WTC11 (cell line): ENCODE measurements around the gene TSHZ1. TPM values are rescaled to one million over a fixed set of nuclear protein-coding genes. Genes with fewer than 3 reads are reported as not detected.

Experiments used
- ATAC-seq: fragments of 200-7000 bp; cut with Tn5 transposase; 2 replicates; pipeline ENCODE4 v1.10.0; 2021; ENCODE audit warnings: mild to moderate bottlenecking, moderate library complexity
- CTCF ChIA-PET: fragments of 300-600 bp; sonication (Branson Sonifier 250); formaldehyde crosslinking; loops from one replicate; lab custom pipeline; 2021; ENCODE audit warnings: antibody characterized with exemption; lab: Charles Lee
- POLR2A ChIA-PET: fragments of 350-600 bp; sonication (Branson Sonifier 250); formaldehyde crosslinking; loops from one replicate; lab custom pipeline; 2021; ENCODE audit warnings: antibody characterized with exemption; lab: Charles Lee
- DNase-seq: peaks from one replicate; pipeline ENCODE4 v3.0.0; 2021; ENCODE audit warnings: low spot score
- H3K27ac Mint-ChIP-seq: 2 replicates; pipeline ENCODE4 v1.8.0; 2021; ENCODE audit warnings: mixed read lengths
- H3K27me3 Mint-ChIP-seq: 2 replicates; pipeline ENCODE4 v1.8.0; 2021; ENCODE audit warnings: low read depth, mild to moderate bottlenecking, moderate library complexity, mixed read lengths
- H3K36me3 Mint-ChIP-seq: 2 replicates; pipeline ENCODE4 v1.8.0; 2021; ENCODE audit warnings: mixed read lengths
- H3K4me1 Mint-ChIP-seq: 2 replicates; pipeline ENCODE4 v1.8.0; 2022; ENCODE audit warnings: mixed read lengths
- H3K4me3 Mint-ChIP-seq: 2 replicates; pipeline ENCODE4 v1.8.0; 2021; ENCODE audit warnings: mild to moderate bottlenecking, moderate library complexity, mixed read lengths
- H3K9me3 Mint-ChIP-seq: 2 replicates; pipeline ENCODE4 v1.8.0; 2021; ENCODE audit warnings: mixed read lengths
- AR ChIP-seq: fragments of 250-450 bp; sonication (Bioruptor Pico); IDR thresholded peaks from 2 replicates; pipeline ENCODE4 v1.9.0; 2021; ENCODE audit warnings: mild to moderate bottlenecking
- ATF2 ChIP-seq: sonication (generic); formaldehyde crosslinking; IDR thresholded peaks from 2 replicates; pipeline ENCODE4 v1.8.1; 2022; ENCODE audit warnings: low read depth, missing genetic modification reagents, borderline replicate concordance
- E2F4 ChIP-seq: sonication (generic); formaldehyde crosslinking; IDR thresholded peaks from 2 replicates; pipeline ENCODE4 v1.8.1; 2022; ENCODE audit warnings: low read depth, mild to moderate bottlenecking, moderate library complexity, missing genetic modification reagents, borderline replicate concordance
- EMX1 ChIP-seq: fragments of 250-450 bp; sonication (Bioruptor Pico); IDR thresholded peaks from 2 replicates; pipeline ENCODE4 v1.8.0; 2021; ENCODE audit warnings: mild to moderate bottlenecking
- MXD4 ChIP-seq: fragments of 250-450 bp; sonication (Bioruptor Pico); IDR thresholded peaks from 2 replicates; pipeline ENCODE4 v1.8.0; 2021; ENCODE audit warnings: mild to moderate bottlenecking, moderate library complexity, borderline replicate concordance
- MYBL2 ChIP-seq: sonication (generic); formaldehyde crosslinking; IDR thresholded peaks from 2 replicates; pipeline ENCODE4 v1.8.1; 2023; ENCODE audit warnings: mild to moderate bottlenecking, moderate library complexity, missing genetic modification reagents
- NFYB ChIP-seq: sonication (generic); formaldehyde crosslinking; conservative IDR thresholded peaks from 2 replicates; pipeline ENCODE4 v1.8.0; 2022; ENCODE audit warnings: low read depth, missing genetic modification reagents
- NR2C2 ChIP-seq: sonication (generic); formaldehyde crosslinking; IDR thresholded peaks from 2 replicates; pipeline ENCODE4 v1.8.0; 2022; ENCODE audit warnings: mild to moderate bottlenecking, missing genetic modification reagents
- NR3C1 ChIP-seq: sonication (generic); formaldehyde crosslinking; conservative IDR thresholded peaks from 2 replicates; pipeline ENCODE4 v1.8.1; 2023; ENCODE audit warnings: low read depth, mild to moderate bottlenecking, missing genetic modification reagents
- OVOL2 ChIP-seq: fragments of 250-450 bp; sonication (Bioruptor Pico); IDR thresholded peaks from 2 replicates; pipeline ENCODE4 v1.9.0; 2021; ENCODE audit warnings: mild to moderate bottlenecking, borderline replicate concordance
- TEAD4 ChIP-seq: sonication (generic); formaldehyde crosslinking; IDR thresholded peaks from 2 replicates; pipeline ENCODE4 v1.8.0; 2022; ENCODE audit warnings: mild to moderate bottlenecking, missing genetic modification reagents
- ZNF121 ChIP-seq: sonication (generic); formaldehyde crosslinking; IDR thresholded peaks from 2 replicates; pipeline ENCODE4 v1.8.0; 2023; ENCODE audit warnings: missing genetic modification reagents
- ZNF396 ChIP-seq: fragments of 250-450 bp; sonication (Bioruptor Pico); IDR thresholded peaks from 2 replicates; pipeline ENCODE4 v1.8.0; 2021; ENCODE audit warnings: mild to moderate bottlenecking, moderate library complexity, borderline replicate concordance
- ZNF425 ChIP-seq: fragments of 250-450 bp; sonication (Bioruptor Pico); conservative IDR thresholded peaks from 2 replicates; pipeline ENCODE4 v1.9.0; 2021; ENCODE audit warnings: mild to moderate bottlenecking
- ZNF512 ChIP-seq: sonication (generic); formaldehyde crosslinking; IDR thresholded peaks from 2 replicates; pipeline ENCODE4 v1.8.1; 2022; ENCODE audit warnings: missing genetic modification reagents, borderline replicate concordance
- ZNF671 ChIP-seq: fragments of 250-450 bp; sonication (Bioruptor Pico); IDR thresholded peaks from 2 replicates; pipeline ENCODE4 v1.8.0; 2021; ENCODE audit warnings: mild to moderate bottlenecking
- total RNA-seq: library from RNA; stranded (reverse); gene quantifications from 3 replicates; pipeline ENCODE4 v1.2.3, GENCODE V29; 2021
- TF ChIP-seq, protein P1 (sequence below): fragments of 250-450 bp; sonication (Bioruptor Pico); IDR thresholded peaks from 2 replicates; pipeline ENCODE4 v1.9.0; 2021; ENCODE audit warnings: mild to moderate bottlenecking
- TF ChIP-seq, protein P2 (sequence below): sonication (generic); formaldehyde crosslinking; conservative IDR thresholded peaks from 2 replicates; pipeline ENCODE4 v1.8.1; 2022; ENCODE audit warnings: mild to moderate bottlenecking, missing genetic modification reagents

The TSHZ1 gene
- total RNA-seq, 1 experiment from 2014 or later = 2.9 TPM

DNA sequence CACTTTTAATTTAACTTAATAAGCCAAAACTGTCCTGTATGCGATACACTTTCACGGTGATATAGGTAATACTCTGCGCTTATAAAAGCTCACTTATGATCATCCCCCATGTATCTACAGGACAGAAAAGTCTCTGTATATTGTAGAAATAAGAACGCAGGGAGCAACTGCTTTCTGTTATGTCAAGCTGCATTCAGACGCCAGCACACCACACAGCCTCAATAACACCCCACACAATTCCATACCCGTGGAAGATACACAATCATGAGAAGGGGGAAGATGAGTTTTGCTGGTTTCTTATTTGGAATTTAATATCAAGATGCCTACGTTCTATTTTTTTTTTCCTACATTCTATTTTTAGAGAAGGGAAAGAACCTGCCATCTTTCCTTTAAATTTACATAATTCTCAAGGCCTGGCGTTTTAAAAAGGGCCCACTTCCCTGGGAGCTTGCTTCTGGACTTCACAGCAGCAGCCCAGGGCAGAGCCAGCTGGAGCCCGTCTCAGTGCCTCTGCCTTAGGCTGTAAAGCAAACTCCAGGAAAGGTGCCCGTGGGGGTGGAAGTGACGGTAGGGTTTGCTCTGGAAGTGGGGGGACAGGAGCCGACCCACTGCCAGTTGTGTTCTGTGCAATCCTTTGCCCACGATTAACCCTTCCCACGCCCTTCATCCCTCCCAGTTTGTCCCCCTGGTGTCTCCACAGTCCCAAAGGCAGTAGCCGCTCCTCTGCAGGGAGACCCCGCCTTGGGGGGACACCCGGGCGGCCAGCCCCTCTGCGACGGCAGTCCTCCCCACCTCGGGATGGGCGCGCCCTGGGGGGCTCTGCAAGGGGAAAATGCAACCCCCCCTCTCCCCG lies 7.0 kb upstream of the TSHZ1 start:
- Mint-ChIP-seq H3K27ac (no peak overlapping the region), H3K36me3 (peaks cover 4% of the 10 kb centered on the region; the same call in 1 of the 2 replicates), H3K4me1 (peaks cover 51% of the 10 kb centered on the region), H3K9me3 (no peaks in the 10 kb centered on the region), H3K4me3 (peak overlapping the region; percentile 83), H3K27me3 (peaks cover 73% of the 10 kb centered on the region)
- DNase-seq = no peak
- ChIA-PET POLR2A (no interaction called here), CTCF (no interaction called here)
- peak; percentile 7 for ATAC-seq
- TF ChIP-seq EMX1 (CRISPR knock-in tag) (no peak), NR2C2 (CRISPR knock-in tag) (no peak), MYBL2 (CRISPR knock-in tag) (no peak), AR (CRISPR knock-in tag) (no peak), E2F4 (CRISPR knock-in tag) (no peak), ATF2 (CRISPR knock-in tag) (no peak), TEAD4 (no peak), NR3C1 (CRISPR knock-in tag) (no peak), ZNF396 (CRISPR knock-in tag) (no peak), OVOL2 (CRISPR knock-in tag) (no peak), ZNF121 (CRISPR knock-in tag) (no peak), ZNF425 (CRISPR knock-in tag) (no peak), NFYB (CRISPR knock-in tag) (no peak), ZNF512 (CRISPR knock-in tag) (no peak), ZNF671 (CRISPR knock-in tag) (no peak), MXD4 (CRISPR knock-in tag) (no peak)
- TF ChIP-seq, protein P1, sequence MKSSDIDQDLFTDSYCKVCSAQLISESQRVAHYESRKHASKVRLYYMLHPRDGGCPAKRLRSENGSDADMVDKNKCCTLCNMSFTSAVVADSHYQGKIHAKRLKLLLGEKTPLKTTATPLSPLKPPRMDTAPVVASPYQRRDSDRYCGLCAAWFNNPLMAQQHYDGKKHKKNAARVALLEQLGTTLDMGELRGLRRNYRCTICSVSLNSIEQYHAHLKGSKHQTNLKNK (CRISPR knock-in tag) = no peak
- TF ChIP-seq, protein P2, sequence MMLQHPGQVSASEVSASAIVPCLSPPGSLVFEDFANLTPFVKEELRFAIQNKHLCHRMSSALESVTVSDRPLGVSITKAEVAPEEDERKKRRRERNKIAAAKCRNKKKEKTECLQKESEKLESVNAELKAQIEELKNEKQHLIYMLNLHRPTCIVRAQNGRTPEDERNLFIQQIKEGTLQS (CRISPR knock-in tag) = no peak
